ENCODE results near the gene BCAP29. TPM values are rescaled to one million over a fixed set of nuclear protein-coding genes. Genes with fewer than 3 reads are reported as not detected.

Gene BCAP29
- polyA plus RNA-seq, 1 of the 3 experiments (the other 2 are of a cell fraction) = 29.2 TPM

- TF ChIP-seq NRF1 (IDR thresholded peaks at IDR 0.05; ENCODE audit: low read depth, low read length) (no peak), POLR2AphosphoS5 (IDR thresholded peaks at IDR 0.05; ENCODE audit: low read depth, low read length) (peak; percentile 90), TAF1 (IDR thresholded peaks at IDR 0.05; ENCODE audit: borderline replicate concordance, low read depth, low read length) (peak; percentile 91)
These were observed 16.1 kb upstream of the BCAP29 start, which contains the start of the genes COG5 and DUS4L (continued) for GRCh38 chr7:107563775-107564552.

- CTCF ChIA-PET = interaction anchor here (0.6 to 1.6 kb wide), 9 partner anchors 12 to 772 kb away, joined by 3 to 5 read pairs (median 3); no protein-coding TSS in a partner anchor
- TF ChIP-seq ELF1 (IDR thresholded peaks at IDR 0.05) (no peak), TEAD4 (IDR thresholded peaks at IDR 0.05; ENCODE audit: borderline replicate concordance, insufficient read depth) (peak; percentile 53; the same call in 1 of the 2 replicates), ZBTB33 (IDR thresholded peaks at IDR 0.05; ENCODE audit: borderline replicate concordance, low read depth) (0 out of 2 replicates have a peak, but pooled peaks have one; percentile 43), SIN3A (IDR thresholded peaks at IDR 0.05; ENCODE audit: borderline replicate concordance, low read depth, low read length) (no peak), RXRA (IDR thresholded peaks at IDR 0.05; ENCODE audit: borderline replicate concordance, low read depth) (peak; percentile 45; the same call in 1 of the 2 replicates), YY1 (IDR thresholded peaks at IDR 0.05; ENCODE audit: low read depth) (no peak), TAF1 (IDR thresholded peaks at IDR 0.05; ENCODE audit: borderline replicate concordance, low read depth, low read length) (no peak), POLR2AphosphoS5 (IDR thresholded peaks at IDR 0.05; ENCODE audit: low read depth, low read length) (peak; percentile 60; the same call in 1 of the 2 replicates), USF1 (IDR thresholded peaks at IDR 0.05; ENCODE audit: borderline replicate concordance, low read depth) (peak; percentile 61; the same call in 1 of the 2 replicates), USF2 (IDR thresholded peaks at IDR 0.05; ENCODE audit: borderline replicate concordance, low read depth, low read length) (no peak), RAD21 (IDR thresholded peaks at IDR 0.05; ENCODE audit: low read length) (no peak), IRF3 (IDR thresholded peaks at IDR 0.05; ENCODE audit: low read depth, low read length) (no peak), FOSL2 (IDR thresholded peaks at IDR 0.05; ENCODE audit: borderline replicate concordance, low read depth) (peak; percentile 98), MXI1 (IDR thresholded peaks at IDR 0.05; ENCODE audit: low read depth, low read length) (no peak), JUND (IDR thresholded peaks at IDR 0.05) (peak; percentile 92), EP300 (IDR thresholded peaks at IDR 0.05; ENCODE audit: borderline replicate concordance in 1 of 2, low read depth in 1 of 2, low read length in 1 of 2) (peak in 1 of 2 experiments; percentile 72; a peak in 1 of 4 replicates), GABPA (IDR thresholded peaks at IDR 0.05; ENCODE audit: low read depth) (no peak; the same call in 1 of the 2 replicates)
- TF ChIP-seq, protein P1, sequence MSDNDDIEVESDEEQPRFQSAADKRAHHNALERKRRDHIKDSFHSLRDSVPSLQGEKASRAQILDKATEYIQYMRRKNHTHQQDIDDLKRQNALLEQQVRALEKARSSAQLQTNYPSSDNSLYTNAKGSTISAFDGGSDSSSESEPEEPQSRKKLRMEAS (IDR thresholded peaks at IDR 0.05; ENCODE audit: low read depth) = peak; percentile 78
These were observed 15.3 kb upstream of the BCAP29 start for GRCh38 chr7:107564553-107565298.

More at GRCh38 chr7:107564553-107565298, 15.3 kb upstream of the BCAP29 start:
- H3K36me3 ChIP-seq (replicated peaks in 1 of 2; ENCODE audit: control insufficient read depth in 1 of 2, insufficient read depth in 2 of 2, low read length in 1 of 2) = peaks cover 30 to 40% of the 10 kb centered on the region in 2 experiments
- peaks cover 17% of the 10 kb centered on the region for H3F3A ChIP-seq (replicated peaks; ENCODE audit: insufficient read depth)
- H3K9me2 ChIP-seq = no peaks in the 10 kb centered on the region
- 23% methylated on average over 9 of the region's 9 CpGs for WGBS (ENCODE audit: low lambda C conversion rate)
- H3K27ac ChIP-seq (ENCODE audit: low read depth in 2 of 2, low read length in 1 of 2) = peak overlapping the region; percentile 92 to 96
- no peaks in the 10 kb centered on the region; the same call in 1 of the 2 replicates for H3K9me3 ChIP-seq
- peaks cover 17 to 24% of the 10 kb centered on the region in 2 experiments; a peak in 3 of 4 replicates for H3K4me1 ChIP-seq (ENCODE audit: control insufficient read depth in 1 of 2, insufficient read depth in 2 of 2, low read depth in 1 of 2, low read length in 1 of 2)
- H3K4me2 ChIP-seq = peak overlapping the region; percentile 92
- peaks cover 80% of the 10 kb centered on the region for H3K79me2 ChIP-seq (ENCODE audit: insufficient read depth)
- POLR2A ChIA-PET = interaction anchor here (1.2 to 2.0 kb wide), 2 partner anchors 15 to 178 kb away, joined by 4 to 14 read pairs; partner anchors contain the start of gene BCAP29
- H3K9ac ChIP-seq = peak overlapping the region; percentile 94
- H4K20me1 ChIP-seq (ENCODE audit: insufficient read depth) = no peaks in the 10 kb centered on the region
- H3K27me3 ChIP-seq (ENCODE audit: insufficient read depth) = no peaks in the 10 kb centered on the region
- DNase-seq = no peak
- peak overlapping the region; percentile 60 for H2AFZ ChIP-seq (ENCODE audit: low read depth)
- peak overlapping the region; percentile 88 to 100 for H3K4me3 ChIP-seq (ENCODE audit: low read depth in 2 of 2, low read length in 1 of 2)
